Tibial nerve (tissue), 3 donors: Measurements from ENCODE around the gene USP17L20.
"Not testable (repeated sequence)": the region's sequence is repeated elsewhere in the genome, so short reads cannot be mapped to it uniquely, and the experiment has no call there.

Experiments used
- EP300 ChIP-seq, 2 donors: sonication (generic); formaldehyde crosslinking; IDR thresholded peaks; one replicate each; pipeline ENCODE4 v1.6.1; 2017; ENCODE audit warnings: antibody characterized with exemption in 2 of 2, mild to moderate bottlenecking in 1 of 2
- POLR2A ChIP-seq, 2 donors: fragments of 450-650 bp; IDR thresholded peaks; one replicate each; pipeline ENCODE4 v1.6.1; 2017; ENCODE audit warnings: antibody characterized with exemption in 2 of 2, mild to moderate bottlenecking in 2 of 2, moderate library complexity in 2 of 2

DNA sequence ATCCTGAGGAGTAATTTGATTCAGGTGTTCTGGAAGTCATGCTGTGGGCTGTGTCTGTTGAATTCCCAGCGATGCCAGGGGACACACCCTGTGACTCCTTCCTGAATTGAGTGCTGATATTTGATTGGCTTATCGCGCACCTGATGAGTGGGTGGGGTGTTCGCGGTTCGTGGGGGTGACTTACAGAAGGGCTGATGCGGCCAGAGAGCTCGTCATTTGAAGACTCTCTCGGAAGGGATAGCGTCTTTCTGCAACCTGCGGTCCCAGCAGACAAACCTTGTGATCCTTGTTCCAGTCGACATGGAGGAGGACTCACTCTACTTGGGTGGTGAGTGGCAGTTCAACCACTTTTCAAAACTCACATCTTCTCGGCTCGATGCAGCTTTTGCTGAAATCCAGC, 33.3 kb upstream of the USP17L20 start, which contains the start of gene USP17L13:
- TF ChIP-seq POLR2A, EP300 (IDR thresholded peaks at IDR 0.05): not testable (repeated sequence)
